ENCODE data around the gene SPRN.

- TF ChIP-seq YY1 (IDR thresholded peaks at IDR 0.05; ENCODE audit: insufficient read depth, insufficient read length) (no peak), ZNF274 (IDR thresholded peaks at IDR 0.05; ENCODE audit: low read depth, low read length) (no peak)
Observed at GRCh38 chr10:133396035-133396624, 28.3 kb downstream of the SPRN start.

Measured in NT2/D1 (cell line).